Esophagus squamous epithelium (tissue), 5 donors: ENCODE data around the gene ATRNL1. TPM values are rescaled to one million over a fixed set of nuclear protein-coding genes. Genes with fewer than 3 reads are reported as not detected.
"Not testable (repeated sequence)": the region's sequence is repeated elsewhere in the genome, so short reads cannot be mapped to it uniquely, and the experiment has no call there.

Experiments used
- DNase-seq: peaks from one replicate; lab custom pipeline; 2025; lab: John Stamatoyannopoulos, UW
- H3K27ac ChIP-seq, 4 donors: fragments of 200-600 bp; sonication (generic); one replicate each; pipeline ENCODE4 v1.5.1; 2016 to 2019; ENCODE audit warnings: mild to moderate bottlenecking in 1 of 4
- H3K27me3 ChIP-seq, 4 donors: fragments of 200-600 bp; sonication (generic); 1 replicate in 3 of 4; 2 replicates in 1 of 4; pipeline versions ENCODE4 v1.5.1 to v1.6.0; 2017 to 2021; ENCODE audit warnings: antibody characterized with exemption in 1 of 4
- H3K36me3 ChIP-seq, 3 donors: fragments of 200-600 bp; sonication (generic); one replicate each; pipeline ENCODE4 v1.5.1; 2016 to 2019
- H3K4me1 ChIP-seq, 3 donors: fragments of 200-600 bp; sonication (generic); one replicate each; pipeline ENCODE4 v1.5.1; 2017 to 2019
- H3K4me3 ChIP-seq, 4 donors: fragments of 200-600 bp; sonication (generic); 1 replicate in 3 of 4; 2 replicates in 1 of 4; pipeline ENCODE4 v1.5.1; 2016 to 2019; ENCODE audit warnings: mild to moderate bottlenecking in 2 of 4, moderate library complexity in 1 of 4
- H3K9me3 ChIP-seq, 3 donors: fragments of 200-600 bp; sonication (generic); one replicate each; pipeline ENCODE4 v1.5.1; 2016 to 2019
- POLR2A ChIP-seq, 4 donors: fragments of 450-650 bp; IDR thresholded peaks; one replicate each; pipeline ENCODE4 v1.6.1; 2017; ENCODE audit warnings: antibody characterized with exemption in 4 of 4, mild to moderate bottlenecking in 4 of 4, moderate library complexity in 3 of 4
- WGBS, 2 donors: methylation state at CpG; one replicate each; pipeline ENCODE4 v1.1.5; 2018; 5-methylcytosine and 5-hydroxymethylcytosine counted together
- intact Hi-C: fragments of 100-400 bp; cut with DNase I; formaldehyde crosslinking; loops from one replicate; pipeline ENCODE4 v1.15.0; 2022
- total RNA-seq, 4 donors: library from RNA; depleted of rRNA; stranded (reverse); fragments of >200 nt; gene quantifications; one replicate each; pipeline ENCODE4 v1.1.0, GENCODE V29; 2016
- TF ChIP-seq, protein P1 (sequence below), 6 experiments: fragments of 450-650 bp in 4 of 6; fragments of 200-600 bp in 2 of 6; sonication (generic) in 2 of 6; IDR thresholded peaks; one replicate each; pipeline ENCODE4 v1.5.1; 2016 to 2019; ENCODE audit warnings: antibody characterized with exemption in 6 of 6, mild to moderate bottlenecking in 4 of 6, moderate library complexity in 4 of 6
- donor health status: DM: yes; HTN: yes; CAD: no.

ATRNL1 gene
- total RNA-seq, 4 donors from 2014 or later, result 0.64 to 15.1 (median 2.6) TPM

DNA sequence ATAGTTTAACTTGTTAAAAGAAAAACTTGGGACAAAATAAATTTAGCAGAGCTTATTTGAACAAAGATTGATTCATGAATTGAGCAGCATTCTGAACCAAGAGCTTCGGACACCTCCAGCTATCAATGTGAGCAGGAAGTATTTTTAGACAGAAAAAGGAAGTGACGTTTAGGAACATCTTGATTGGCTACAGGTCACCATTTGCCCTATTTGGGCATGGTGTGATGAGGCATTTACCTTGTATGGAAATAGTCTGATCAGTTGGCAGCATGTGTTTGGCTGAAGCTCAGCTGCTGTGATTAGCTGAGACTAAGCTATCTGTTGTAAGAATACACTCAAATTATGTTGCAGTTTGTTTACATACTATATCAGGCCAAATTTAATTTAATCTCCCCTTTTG, 185.1 kb downstream of the ATRNL1 start:
- intact Hi-C loops, result no loop called here

DNA sequence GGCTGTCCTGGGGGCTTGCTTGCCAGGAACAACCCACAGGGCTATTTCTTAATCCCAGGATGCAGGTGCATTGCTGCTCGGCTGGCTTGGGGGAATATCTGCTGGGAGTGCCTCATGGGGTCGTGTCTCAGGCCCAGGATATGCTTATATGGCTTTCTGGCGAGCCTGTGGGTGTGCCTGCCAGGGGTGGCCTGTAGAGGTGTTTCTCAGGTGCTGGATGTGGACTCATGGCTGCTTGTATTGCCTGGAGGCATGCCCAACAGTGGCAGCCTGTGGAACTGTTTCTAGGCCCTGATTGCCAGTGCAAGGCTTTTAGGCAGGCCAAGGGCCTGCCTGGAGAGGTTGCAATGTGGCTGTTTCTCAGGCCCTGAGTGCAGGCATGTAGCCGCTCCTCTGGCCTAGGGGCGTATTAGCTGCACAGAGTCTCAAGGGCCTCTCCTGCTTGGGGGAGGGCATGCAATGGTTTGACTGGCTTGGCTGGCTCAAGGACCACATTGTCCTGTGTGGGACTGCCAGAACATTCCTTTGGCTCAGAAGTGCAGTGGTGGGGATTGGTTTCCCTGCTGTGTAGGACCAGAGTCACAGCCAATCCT, 202.1 kb downstream of the ATRNL1 start:
- WGBS, 2 donors, result 50 to 65% methylated on average over 2 to 3 of the region's 5 CpGs
- no peaks in the 10 kb centered on the region for H3K4me1 ChIP-seq
- DNase-seq, result no peak
- intact Hi-C loops, result no loop called here
- no peak for TF ChIP-seq POLR2A (IDR thresholded peaks at IDR 0.05)
- TF ChIP-seq, protein P1, sequence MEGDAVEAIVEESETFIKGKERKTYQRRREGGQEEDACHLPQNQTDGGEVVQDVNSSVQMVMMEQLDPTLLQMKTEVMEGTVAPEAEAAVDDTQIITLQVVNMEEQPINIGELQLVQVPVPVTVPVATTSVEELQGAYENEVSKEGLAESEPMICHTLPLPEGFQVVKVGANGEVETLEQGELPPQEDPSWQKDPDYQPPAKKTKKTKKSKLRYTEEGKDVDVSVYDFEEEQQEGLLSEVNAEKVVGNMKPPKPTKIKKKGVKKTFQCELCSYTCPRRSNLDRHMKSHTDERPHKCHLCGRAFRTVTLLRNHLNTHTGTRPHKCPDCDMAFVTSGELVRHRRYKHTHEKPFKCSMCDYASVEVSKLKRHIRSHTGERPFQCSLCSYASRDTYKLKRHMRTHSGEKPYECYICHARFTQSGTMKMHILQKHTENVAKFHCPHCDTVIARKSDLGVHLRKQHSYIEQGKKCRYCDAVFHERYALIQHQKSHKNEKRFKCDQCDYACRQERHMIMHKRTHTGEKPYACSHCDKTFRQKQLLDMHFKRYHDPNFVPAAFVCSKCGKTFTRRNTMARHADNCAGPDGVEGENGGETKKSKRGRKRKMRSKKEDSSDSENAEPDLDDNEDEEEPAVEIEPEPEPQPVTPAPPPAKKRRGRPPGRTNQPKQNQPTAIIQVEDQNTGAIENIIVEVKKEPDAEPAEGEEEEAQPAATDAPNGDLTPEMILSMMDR (IDR thresholded peaks at IDR 0.05), result no peak
- no peak overlapping the region for H3K4me3 ChIP-seq
- no peaks in the 10 kb centered on the region for H3K9me3 ChIP-seq
- H3K27ac ChIP-seq, result no peak overlapping the region
- H3K36me3 ChIP-seq, result no peaks in the 10 kb centered on the region
- no peaks in the 10 kb centered on the region for H3K27me3 ChIP-seq

More for the DNA sequence above, 185.1 kb downstream of the ATRNL1 start:
- H3K9me3 ChIP-seq, result no peaks in the 10 kb centered on the region
- 53 to 63% methylated on average over 2 of the region's 2 CpGs for WGBS, 2 donors
- no peaks in the 10 kb centered on the region for H3K36me3 ChIP-seq
- H3K27ac ChIP-seq, result no peak overlapping the region
- H3K4me3 ChIP-seq, result no peak overlapping the region
- TF ChIP-seq POLR2A (IDR thresholded peaks at IDR 0.05), result no peak
- TF ChIP-seq, protein P1 (IDR thresholded peaks at IDR 0.05), result no peak
- DNase-seq, result no peak
- H3K4me1 ChIP-seq, result no peaks in the 10 kb centered on the region
- no peaks in the 10 kb centered on the region for H3K27me3 ChIP-seq

- H3K27ac ChIP-seq, result no peak overlapping the region
- no peaks in the 10 kb centered on the region for H3K4me1 ChIP-seq
- intact Hi-C loops, result no loop called here
- TF ChIP-seq POLR2A (IDR thresholded peaks at IDR 0.05), result no peak
- TF ChIP-seq, protein P1 (IDR thresholded peaks at IDR 0.05), result no peak
- 69 to 70% methylated on average over 1 of the region's 1 CpG for WGBS, 2 donors
- no peaks in the 10 kb centered on the region for H3K36me3 ChIP-seq
- H3K4me3 ChIP-seq, result no peak overlapping the region
- H3K9me3 ChIP-seq, result no peaks in the 10 kb centered on the region
- no peaks in the 10 kb centered on the region for H3K27me3 ChIP-seq
- DNase-seq, result no peak
These were observed 206.9 kb downstream of the ATRNL1 start for GRCh38 chr10:115300080-115300479.

DNA sequence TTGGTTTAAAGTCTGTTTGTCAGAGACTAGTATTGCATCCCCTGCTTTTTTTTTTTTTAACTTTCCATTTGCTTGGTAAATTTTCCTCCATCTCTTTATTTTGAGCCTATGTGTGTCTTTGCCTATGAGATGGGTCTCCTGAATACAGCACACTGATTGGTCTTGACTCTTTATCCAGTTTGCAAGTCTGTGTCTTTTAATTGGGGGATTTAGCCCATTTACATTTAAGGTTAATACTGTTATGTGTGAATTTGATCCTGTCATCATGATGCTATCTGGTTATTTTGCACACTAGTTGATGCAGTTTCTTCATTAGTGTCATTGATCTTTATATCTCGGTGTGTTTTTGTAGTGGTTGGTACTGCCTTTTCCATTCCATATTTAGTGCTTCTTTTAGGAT, 226.5 kb downstream of the ATRNL1 start:
- H3K27ac ChIP-seq, H3K9me3 ChIP-seq, H3K36me3 ChIP-seq, H3K27me3 ChIP-seq, DNase-seq, H3K4me3 ChIP-seq, intact Hi-C loops, H3K4me1 ChIP-seq: not testable (repeated sequence)
- WGBS, 2 donors, result 86 to 87% methylated on average over 1 of the region's 1 CpG

GRCh38 chr10:115321360-115321759, 228.2 kb downstream of the ATRNL1 start:
- WGBS, 2 donors, result 10 to 16% methylated on average over 2 of the region's 2 CpGs
- intact Hi-C loops, result no loop called here

More at GRCh38 chr10:115321360-115321759, 228.2 kb downstream of the ATRNL1 start:
- Histone ChIP-seq H3K4me1 (no peaks in the 10 kb centered on the region), H3K36me3 (no peaks in the 10 kb centered on the region), H3K27me3 (no peaks in the 10 kb centered on the region), H3K4me3 (no peak overlapping the region), H3K9me3 (no peaks in the 10 kb centered on the region), H3K27ac (no peak overlapping the region)
- no peak for DNase-seq
- TF ChIP-seq, protein P1 (IDR thresholded peaks at IDR 0.05), result no peak
- TF ChIP-seq POLR2A (IDR thresholded peaks at IDR 0.05), result no peak
